Vagina (tissue), 2 donors: ENCODE measurements around the gene NLRP12.

Experiments used
- CTCF ChIP-seq, 3 experiments: fragments of 450-650 bp in 2 of 3; fragments of 200-600 bp in 1 of 3; sonication (generic) in 1 of 3; IDR thresholded peaks; one replicate each; pipeline ENCODE4 v1.5.1; 2017 to 2019; ENCODE audit warnings: antibody characterized with exemption in 3 of 3, mild to moderate bottlenecking in 2 of 3, moderate library complexity in 2 of 3
- POLR2A ChIP-seq, 2 donors: fragments of 450-650 bp; IDR thresholded peaks; one replicate each; pipeline ENCODE4 v1.6.1; 2017; ENCODE audit warnings: antibody characterized with exemption in 2 of 2, mild to moderate bottlenecking in 2 of 2, moderate library complexity in 2 of 2
- POLR2AphosphoS5 ChIP-seq, 2 donors: sonication (generic); formaldehyde crosslinking; IDR thresholded peaks; one replicate each; pipeline ENCODE4 v1.9.0; 2017; ENCODE audit warnings: antibody characterized with exemption in 2 of 2, mild to moderate bottlenecking in 2 of 2, low read depth in 1 of 2; ENCODE audit not compliant: insufficient read depth in 1 of 2

DNA sequence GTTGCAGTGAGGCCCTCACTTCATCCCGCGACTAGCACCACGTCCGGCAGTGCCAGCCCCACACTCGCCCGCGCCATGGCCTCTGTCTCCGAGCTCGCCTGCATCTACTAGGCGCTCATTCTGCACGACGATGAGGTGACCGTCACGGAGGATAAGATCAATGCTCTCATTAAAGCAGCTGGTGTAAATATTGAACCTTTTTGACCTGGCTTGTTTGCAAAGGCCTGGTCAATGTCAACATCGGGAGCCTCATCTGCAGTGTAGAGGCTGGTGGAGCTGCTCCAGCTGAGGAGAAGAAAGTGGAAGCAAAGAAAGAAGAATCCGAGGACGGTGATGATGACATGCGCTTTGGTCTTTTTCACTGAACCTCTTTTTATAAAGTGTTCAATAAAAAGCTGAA lies 48.6 kb downstream of the NLRP12 start:
- TF ChIP-seq CTCF (IDR thresholded peaks at IDR 0.05) (no peak), POLR2A (IDR thresholded peaks at IDR 0.05) (no peak), POLR2AphosphoS5 (IDR thresholded peaks at IDR 0.05; ENCODE audit: insufficient read depth in 1 of 2, low read depth in 1 of 2) (no peak)
